Sigmoid colon (tissue), 4 donors: Measurements from ENCODE around the gene SGCD.
"Not testable (repeated sequence)": the region's sequence is repeated elsewhere in the genome, so short reads cannot be mapped to it uniquely, and the experiment has no call there.

Source experiments
- EP300 ChIP-seq, 4 donors: sonication (generic); formaldehyde crosslinking; IDR thresholded peaks; one replicate each; pipeline ENCODE4 v1.6.1; 2017; ENCODE audit warnings: antibody characterized with exemption in 4 of 4
- POLR2A ChIP-seq, 2 donors: fragments of 450-650 bp; IDR thresholded peaks; one replicate each; pipeline ENCODE4 v1.6.1; 2016; ENCODE audit warnings: antibody characterized with exemption in 2 of 2, mild to moderate bottlenecking in 2 of 2, moderate library complexity in 2 of 2
- TF ChIP-seq, protein P1 (sequence below), 4 experiments: fragments of 450-650 bp in 3 of 4; fragments of 200-600 bp in 1 of 4; IDR thresholded peaks; one replicate each; pipeline ENCODE4 v1.5.1; 2016 to 2019; ENCODE audit warnings: antibody characterized with exemption in 4 of 4, mild to moderate bottlenecking in 3 of 4, moderate library complexity in 2 of 4

DNA sequence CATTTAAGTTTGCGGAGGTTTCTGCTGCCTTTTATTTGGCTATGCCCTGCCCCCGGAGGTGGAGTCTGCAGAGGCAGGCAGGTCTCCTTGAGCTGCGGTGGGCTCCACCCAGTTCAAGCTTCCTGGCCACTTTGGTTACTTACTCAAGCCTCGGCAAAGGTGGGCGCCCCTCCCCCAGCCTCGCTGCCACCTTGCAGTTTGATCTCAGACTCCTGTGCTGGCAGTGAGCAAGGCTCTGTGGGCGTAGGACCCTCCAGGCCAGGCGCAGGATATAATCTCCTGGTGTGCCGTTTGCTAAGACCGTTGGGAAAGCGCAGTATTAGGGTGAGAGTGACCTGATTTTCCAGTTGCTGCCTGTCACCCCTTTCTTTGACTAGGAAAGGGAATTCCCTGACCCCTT lies 283.6 kb downstream of the SGCD start:
- TF ChIP-seq POLR2A, EP300 (IDR thresholded peaks at IDR 0.05): not testable (repeated sequence)
- TF ChIP-seq, protein P1, sequence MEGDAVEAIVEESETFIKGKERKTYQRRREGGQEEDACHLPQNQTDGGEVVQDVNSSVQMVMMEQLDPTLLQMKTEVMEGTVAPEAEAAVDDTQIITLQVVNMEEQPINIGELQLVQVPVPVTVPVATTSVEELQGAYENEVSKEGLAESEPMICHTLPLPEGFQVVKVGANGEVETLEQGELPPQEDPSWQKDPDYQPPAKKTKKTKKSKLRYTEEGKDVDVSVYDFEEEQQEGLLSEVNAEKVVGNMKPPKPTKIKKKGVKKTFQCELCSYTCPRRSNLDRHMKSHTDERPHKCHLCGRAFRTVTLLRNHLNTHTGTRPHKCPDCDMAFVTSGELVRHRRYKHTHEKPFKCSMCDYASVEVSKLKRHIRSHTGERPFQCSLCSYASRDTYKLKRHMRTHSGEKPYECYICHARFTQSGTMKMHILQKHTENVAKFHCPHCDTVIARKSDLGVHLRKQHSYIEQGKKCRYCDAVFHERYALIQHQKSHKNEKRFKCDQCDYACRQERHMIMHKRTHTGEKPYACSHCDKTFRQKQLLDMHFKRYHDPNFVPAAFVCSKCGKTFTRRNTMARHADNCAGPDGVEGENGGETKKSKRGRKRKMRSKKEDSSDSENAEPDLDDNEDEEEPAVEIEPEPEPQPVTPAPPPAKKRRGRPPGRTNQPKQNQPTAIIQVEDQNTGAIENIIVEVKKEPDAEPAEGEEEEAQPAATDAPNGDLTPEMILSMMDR (IDR thresholded peaks at IDR 0.05), result not testable (repeated sequence)
